Spleen (tissue), 11 donors: ENCODE data around the gene SAG. TPM values are rescaled to one million over a fixed set of nuclear protein-coding genes. Genes with fewer than 3 reads are reported as not detected.

Experiments
- DNase-seq: peaks from one replicate; pipeline ENCODE4 v3.0.0-alpha.2; 2020
- H3K27ac ChIP-seq, 8 donors: fragments of 200-600 bp; sonication (generic) in 7 of 8; 1 replicate in 4 of 8; 2 replicates in 4 of 8; pipeline versions ENCODE4 v1.5.0 to v1.8.0; 2016 to 2021; ENCODE audit warnings: inconsistent platforms in 4 of 8, mild to moderate bottlenecking in 4 of 8, moderate library complexity in 1 of 8
- H3K27me3 ChIP-seq, 7 donors: fragments of 200-600 bp; sonication (generic) in 6 of 7; replicated peaks in 1 of 7; 1 replicate in 4 of 7; 2 replicates in 3 of 7; pipeline versions ENCODE4 v1.5.0 to v1.8.0; 2016 to 2021; ENCODE audit warnings: inconsistent platforms in 3 of 7, mild to moderate bottlenecking in 1 of 7
- H3K36me3 ChIP-seq, 6 donors: fragments of 200-600 bp; sonication (generic) in 5 of 6; 1 replicate in 4 of 6; 2 replicates in 2 of 6; pipeline versions ENCODE4 v1.5.0 to v1.8.0; 2016 to 2021; ENCODE audit warnings: inconsistent platforms in 2 of 6
- H3K4me1 ChIP-seq, 6 donors: fragments of 200-600 bp; sonication (generic) in 5 of 6; 1 replicate in 3 of 6; 2 replicates in 3 of 6; pipeline versions ENCODE4 v1.5.0 to v1.8.0; 2016 to 2021; ENCODE audit warnings: inconsistent platforms in 3 of 6
- H3K4me3 ChIP-seq, 8 donors: fragments of 200-600 bp; sonication (generic) in 7 of 8; 1 replicate in 4 of 8; 2 replicates in 4 of 8; pipeline versions ENCODE4 v1.5.0 to v1.8.0; 2016 to 2021; ENCODE audit warnings: inconsistent platforms in 4 of 8, mild to moderate bottlenecking in 4 of 8, moderate library complexity in 2 of 8
- H3K9me3 ChIP-seq, 8 donors: fragments of 200-600 bp; sonication (generic) in 7 of 8; 1 replicate in 4 of 8; 2 replicates in 4 of 8; pipeline versions ENCODE4 v1.5.0 to v1.8.0; 2016 to 2021; ENCODE audit warnings: inconsistent platforms in 4 of 8
- POLR2A ChIP-seq, 3 donors: fragments of 450-650 bp; IDR thresholded peaks; one replicate each; pipeline ENCODE4 v1.5.1; 2017; ENCODE audit warnings: antibody characterized with exemption in 3 of 3, mild to moderate bottlenecking in 1 of 3
- POLR2AphosphoS5 ChIP-seq, 3 donors: sonication (generic); formaldehyde crosslinking; IDR thresholded peaks; one replicate each; pipeline ENCODE4 v1.5.1; 2017; ENCODE audit warnings: antibody characterized with exemption in 3 of 3
- WGBS, 5 donors: extraction: QIAGEN DNeasy Blood & Tissue Kit in 3 of 5; methylation state at CpG; one replicate each; pipeline versions ENCODE4 v1.1.5 to v1.1.7; 2013 to 2018; 5-methylcytosine and 5-hydroxymethylcytosine counted together
- intact Hi-C: fragments of 100-400 bp; cut with DNase I; formaldehyde crosslinking; loops from one replicate; pipeline ENCODE4 v1.15.0; 2023; ENCODE audit warnings: low total_unique reads
- polyA plus RNA-seq, 3 donors: library from polyadenylated mRNA; stranded (reverse); fragments of 200-250 nt; gene quantifications; one replicate each; pipeline ENCODE4 v1.2.1, GENCODE V29; 2013
- total RNA-seq, 7 donors: library from RNA; depleted of rRNA in 3 of 7; stranded (reverse); fragments of >200 nt in 3 of 7; fragmentation: NEBNext Ultra II Directional in 4 of 7; extraction: Animal tissue kit (Norgen Biotek cat#: 25700) in 4 of 7; gene quantifications; one replicate each; pipeline versions ENCODE4 v1.1.0 to v1.2.1, GENCODE V29; 2016 to 2021
- TF ChIP-seq, protein P1 (sequence below), 11 experiments: fragments of 200-600 bp in 7 of 11; fragments of 450-650 bp in 4 of 11; sonication (generic) in 4 of 11; IDR thresholded peaks in 8 of 11; conservative IDR thresholded peaks in 3 of 11; 1 replicate in 7 of 11; 2 replicates in 4 of 11; pipeline versions ENCODE4 v1.4.0 to v1.8.0; 2016 to 2021; ENCODE audit warnings: antibody characterized with exemption in 11 of 11, inconsistent platforms in 4 of 11, mild to moderate bottlenecking in 1 of 11
- donor health status: healthy with polysubstance abuse.
- donor health status: DM: no; HTN: no; CAD: no; lungs with moderate emphysema.
- donor health status: DM: no; HTN: no; CAD: no.
- donor health status: Bipolar disorder and iron deficiency.
- donor health status: healthy.
- donor health status: DM: no; HTN: no; CAD: no.
- donor health status: DM: yes; HTN: yes; CAD: no.

SAG gene
- total and polyA plus RNA-seq, 10 donors: 0.09 to 0.20 TPM; not detected in 8

DNA sequence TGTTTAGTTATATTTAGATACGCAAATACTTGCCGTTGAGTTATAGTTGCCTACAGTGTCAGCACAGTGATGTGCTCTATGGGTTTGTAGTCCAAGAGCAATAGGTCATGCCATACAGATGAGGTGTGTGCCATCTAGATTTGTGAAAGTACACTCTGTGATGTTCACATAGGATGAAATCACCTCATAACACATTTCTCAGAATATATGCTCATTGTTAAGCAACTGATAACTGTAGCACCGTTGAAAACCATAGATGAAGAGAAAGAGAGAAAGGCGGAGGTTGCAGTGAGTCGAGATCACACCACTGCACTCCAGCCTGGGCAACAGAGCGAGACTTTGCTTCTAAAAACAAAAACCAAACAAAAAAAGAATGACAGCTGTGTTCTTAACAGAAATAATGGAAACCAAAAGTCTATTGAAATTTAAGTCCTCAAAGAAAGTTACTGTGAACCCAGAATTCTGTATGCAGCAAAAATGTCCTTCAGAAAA is 56.2 kb downstream of the SAG start:
- H3K27me3 ChIP-seq: no peaks in the 10 kb centered on the region
- no peak overlapping the region for H3K27ac ChIP-seq
- TF ChIP-seq POLR2AphosphoS5 (IDR thresholded peaks at IDR 0.05) (no peak), POLR2A (IDR thresholded peaks at IDR 0.05) (no peak)
- TF ChIP-seq, protein P1, sequence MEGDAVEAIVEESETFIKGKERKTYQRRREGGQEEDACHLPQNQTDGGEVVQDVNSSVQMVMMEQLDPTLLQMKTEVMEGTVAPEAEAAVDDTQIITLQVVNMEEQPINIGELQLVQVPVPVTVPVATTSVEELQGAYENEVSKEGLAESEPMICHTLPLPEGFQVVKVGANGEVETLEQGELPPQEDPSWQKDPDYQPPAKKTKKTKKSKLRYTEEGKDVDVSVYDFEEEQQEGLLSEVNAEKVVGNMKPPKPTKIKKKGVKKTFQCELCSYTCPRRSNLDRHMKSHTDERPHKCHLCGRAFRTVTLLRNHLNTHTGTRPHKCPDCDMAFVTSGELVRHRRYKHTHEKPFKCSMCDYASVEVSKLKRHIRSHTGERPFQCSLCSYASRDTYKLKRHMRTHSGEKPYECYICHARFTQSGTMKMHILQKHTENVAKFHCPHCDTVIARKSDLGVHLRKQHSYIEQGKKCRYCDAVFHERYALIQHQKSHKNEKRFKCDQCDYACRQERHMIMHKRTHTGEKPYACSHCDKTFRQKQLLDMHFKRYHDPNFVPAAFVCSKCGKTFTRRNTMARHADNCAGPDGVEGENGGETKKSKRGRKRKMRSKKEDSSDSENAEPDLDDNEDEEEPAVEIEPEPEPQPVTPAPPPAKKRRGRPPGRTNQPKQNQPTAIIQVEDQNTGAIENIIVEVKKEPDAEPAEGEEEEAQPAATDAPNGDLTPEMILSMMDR (IDR thresholded peaks at IDR 0.05 in 8 of 11, conservative IDR thresholded peaks at IDR 0.05 in 3 of 11): no peak
- 75 to 86% (median 82%) methylated on average over 6 of the region's 6 CpGs for WGBS, 5 donors
- no peak for DNase-seq
- intact Hi-C loops: no loop called here
- peaks cover 0 to 30% (median 0%) of the 10 kb centered on the region in 6 donors for H3K36me3 ChIP-seq
- no peak overlapping the region for H3K4me3 ChIP-seq
- peaks cover 0 to 18% (median 9%) of the 10 kb centered on the region in 8 donors for H3K9me3 ChIP-seq
- peaks cover 2 to 73% (median 27%) of the 10 kb centered on the region in 6 donors for H3K4me1 ChIP-seq

DNA sequence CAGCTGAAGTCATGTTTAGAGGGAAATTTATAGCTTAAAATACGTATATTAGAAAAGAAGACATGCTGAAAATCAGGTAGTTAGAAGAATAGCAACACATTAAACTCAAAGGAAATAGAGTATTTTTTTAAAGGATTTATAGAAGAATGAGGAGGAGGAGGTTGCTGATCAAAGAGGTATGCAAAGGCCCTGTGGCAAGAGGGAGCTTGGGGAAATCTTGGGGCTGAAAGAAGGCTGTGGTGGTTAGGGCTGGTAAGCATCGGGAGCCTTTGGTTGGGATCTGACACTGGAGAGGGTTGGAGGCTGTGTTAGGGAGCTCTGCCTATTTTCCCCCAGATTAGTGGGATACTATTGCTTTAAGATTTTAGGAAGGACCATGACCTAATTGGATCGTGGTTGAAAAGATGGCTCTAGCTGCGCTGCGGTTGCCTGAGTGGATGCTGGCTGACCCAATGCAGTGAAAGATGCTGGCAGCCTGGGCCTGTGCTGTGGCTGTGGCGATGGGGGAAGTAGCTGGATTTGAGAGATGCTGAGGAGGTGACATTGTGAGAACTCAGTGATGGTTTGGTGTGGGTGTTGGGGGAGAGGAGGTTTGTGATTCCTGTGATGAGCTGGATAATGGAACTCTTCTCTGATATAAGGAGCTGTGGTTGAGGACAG is 58.4 kb downstream of the SAG start:
- no peak for DNase-seq
- peaks cover 0 to 18% (median 9%) of the 10 kb centered on the region in 8 donors for H3K9me3 ChIP-seq
- intact Hi-C loops: no loop called here
- TF ChIP-seq POLR2AphosphoS5 (IDR thresholded peaks at IDR 0.05) (no peak), POLR2A (IDR thresholded peaks at IDR 0.05) (no peak)
- TF ChIP-seq, protein P1 (IDR thresholded peaks at IDR 0.05 in 8 of 11, conservative IDR thresholded peaks at IDR 0.05 in 3 of 11): no peak
- 82 to 92% (median 86%) methylated on average over 6 of the region's 6 CpGs for WGBS, 5 donors
- H3K27ac ChIP-seq: peak overlapping the region in 2 of 8 donors; percentile 32 to 33
- peaks cover 4 to 73% (median 32%) of the 10 kb centered on the region in 6 donors for H3K4me1 ChIP-seq
- H3K27me3 ChIP-seq: no peaks in the 10 kb centered on the region
- H3K36me3 ChIP-seq: peaks cover 0 to 31% (median 0%) of the 10 kb centered on the region in 6 donors
- H3K4me3 ChIP-seq: no peak overlapping the region

GRCh38 chr2:233367586-233367985 is 60.0 kb downstream of the SAG start:
- no peak overlapping the region for H3K4me3 ChIP-seq
- H3K4me1 ChIP-seq: peaks cover 4 to 73% (median 34%) of the 10 kb centered on the region in 6 donors
- DNase-seq: no peak
- no peaks in the 10 kb centered on the region for H3K27me3 ChIP-seq
- peak overlapping the region in 2 of 8 donors; percentile 17 to 35 for H3K27ac ChIP-seq
- intact Hi-C loops: no loop called here
- TF ChIP-seq, protein P1 (IDR thresholded peaks at IDR 0.05 in 8 of 11, conservative IDR thresholded peaks at IDR 0.05 in 3 of 11): no peak
- no peak for TF ChIP-seq POLR2AphosphoS5 (IDR thresholded peaks at IDR 0.05)
- TF ChIP-seq POLR2A (IDR thresholded peaks at IDR 0.05): no peak
- H3K36me3 ChIP-seq: peaks cover 0 to 42% (median 3%) of the 10 kb centered on the region in 6 donors
- WGBS, 5 donors: 43 to 65% (median 55%) methylated on average over 3 of the region's 3 CpGs
- H3K9me3 ChIP-seq: peaks cover 0 to 18% (median 9%) of the 10 kb centered on the region in 8 donors

DNA sequence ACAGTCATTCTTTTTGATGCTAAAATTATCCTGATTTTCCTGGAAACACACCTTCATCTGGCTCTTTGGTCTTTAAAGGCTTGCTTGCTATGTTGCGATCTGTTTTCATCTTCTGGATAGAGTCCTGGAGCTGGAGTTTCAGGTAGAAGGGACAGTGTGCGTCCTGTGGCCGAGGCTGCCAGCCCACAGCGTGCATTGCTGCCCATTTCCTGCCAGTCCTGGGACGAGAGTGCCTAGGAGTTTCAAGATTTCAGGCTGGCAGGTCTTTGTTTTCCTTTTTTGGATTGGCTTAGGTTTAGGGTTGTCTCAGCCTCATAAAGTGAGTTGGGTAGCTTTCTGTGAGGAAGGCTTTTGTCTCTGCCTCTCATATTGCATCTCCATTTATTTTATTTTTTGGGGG is 61.1 kb downstream of the SAG start:
- peaks cover 4 to 81% (median 33%) of the 10 kb centered on the region in 6 donors for H3K4me1 ChIP-seq
- DNase-seq: no peak
- H3K36me3 ChIP-seq: peaks cover 0 to 45% (median 6%) of the 10 kb centered on the region in 6 donors
- intact Hi-C loops: no loop called here
- WGBS, 5 donors: 71 to 82% (median 72%) methylated on average over 5 of the region's 5 CpGs
- TF ChIP-seq POLR2A (IDR thresholded peaks at IDR 0.05) (no peak), POLR2AphosphoS5 (IDR thresholded peaks at IDR 0.05) (no peak)
- TF ChIP-seq, protein P1 (IDR thresholded peaks at IDR 0.05 in 8 of 11, conservative IDR thresholded peaks at IDR 0.05 in 3 of 11): no peak
- H3K9me3 ChIP-seq: peaks cover 0 to 14% (median 5%) of the 10 kb centered on the region in 8 donors
- H3K27me3 ChIP-seq: no peaks in the 10 kb centered on the region
- H3K27ac ChIP-seq: no peak overlapping the region
- H3K4me3 ChIP-seq: no peak overlapping the region
